NCI-H1436 treated with DMSO at 0.1 percent for 48 hours (cell line): ENCODE data around the gene GGT1.
"Not testable (repeated sequence)": the region's sequence is repeated elsewhere in the genome, so short reads cannot be mapped to it uniquely, and the experiment has no call there.

Experiments
- DNase-seq: peaks from one replicate; lab custom pipeline; 2025; lab: John Stamatoyannopoulos, UW

Gene GGT1

DNA sequence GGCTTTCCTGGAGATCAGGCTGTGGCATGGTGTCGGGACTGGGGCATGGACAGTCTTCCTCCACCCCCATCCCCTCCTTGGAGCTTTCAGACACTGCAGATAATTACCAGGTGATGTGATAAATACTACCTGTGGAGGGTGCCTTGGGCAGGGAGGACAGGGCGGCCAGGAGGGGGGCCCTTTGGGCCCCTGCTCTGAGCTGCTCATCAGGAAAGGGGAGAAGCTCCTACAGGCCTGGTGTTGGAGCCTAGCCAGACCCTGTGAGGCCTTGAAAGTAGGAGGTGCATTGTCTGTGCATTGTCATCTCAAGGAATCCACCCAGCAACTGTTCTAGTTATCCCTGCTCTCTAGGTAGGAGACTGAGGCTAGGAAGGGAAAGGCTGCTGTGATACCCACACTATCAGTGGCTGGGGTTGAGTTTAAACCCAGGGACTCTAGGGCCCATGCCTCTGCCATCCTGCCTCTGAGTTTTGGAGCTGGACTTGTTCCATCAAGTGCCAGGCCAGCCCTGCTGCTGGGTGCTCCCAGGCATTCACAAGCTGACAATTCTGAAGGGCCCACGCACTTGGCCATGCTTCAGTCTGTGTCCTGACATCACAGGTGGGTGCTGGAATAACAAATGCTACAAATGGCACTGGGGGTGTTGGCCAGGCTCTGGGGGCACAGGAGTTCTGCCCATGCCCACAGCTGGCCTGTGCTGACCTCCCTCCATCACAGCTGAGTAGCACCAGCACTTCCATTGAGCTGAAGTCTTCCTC lies 2.9 kb upstream of the GGT1 start:
- not testable (repeated sequence) for DNase-seq

DNA sequence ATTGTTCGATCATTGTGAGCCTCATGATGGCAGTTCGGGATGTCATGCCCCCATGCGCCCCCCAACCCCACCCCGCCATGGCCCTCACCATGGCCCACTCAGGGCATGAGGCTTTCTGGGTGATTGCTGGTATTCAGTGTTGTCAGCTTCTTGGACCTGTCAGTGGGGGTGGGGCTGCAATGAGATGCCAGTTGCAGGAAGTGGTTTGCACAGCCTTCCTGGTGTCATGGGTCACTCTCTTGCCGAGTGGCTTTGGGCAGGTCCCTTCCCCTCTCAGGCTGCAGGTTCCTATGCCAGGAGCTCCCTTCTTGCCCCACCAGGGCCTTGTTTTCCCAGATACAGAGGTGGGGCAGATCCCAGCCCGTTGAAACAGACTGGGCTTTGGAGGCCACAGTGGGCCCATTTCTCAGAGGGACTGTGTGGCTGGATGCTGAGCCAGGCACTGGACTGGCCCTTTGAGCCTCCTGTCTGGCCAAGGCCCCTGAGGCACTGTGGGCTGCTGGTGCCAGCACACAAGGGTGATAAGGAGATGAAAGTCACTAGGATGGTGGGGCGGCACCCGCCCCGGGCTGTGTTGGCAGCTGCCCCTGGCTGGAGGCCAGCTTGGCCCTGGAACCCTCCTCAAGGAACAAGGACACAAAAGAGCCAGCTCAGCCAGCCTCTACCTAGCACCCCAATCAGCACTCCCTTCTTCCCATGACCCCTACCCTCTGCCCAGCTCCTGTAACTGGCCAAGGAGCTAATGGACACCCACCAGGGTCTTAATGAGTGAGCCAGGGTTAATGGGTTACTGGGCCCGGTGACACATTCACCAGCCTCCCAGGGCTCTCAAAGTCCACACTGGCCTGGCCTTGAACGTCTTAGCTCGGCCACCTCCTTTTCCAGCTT lies 1.5 kb upstream of the GGT1 start:
- no peak for DNase-seq

- DNase-seq = not testable (repeated sequence)
Measured at GRCh38 chr22:24602105-24602749, 766 bp upstream of the GGT1 start.

DNA sequence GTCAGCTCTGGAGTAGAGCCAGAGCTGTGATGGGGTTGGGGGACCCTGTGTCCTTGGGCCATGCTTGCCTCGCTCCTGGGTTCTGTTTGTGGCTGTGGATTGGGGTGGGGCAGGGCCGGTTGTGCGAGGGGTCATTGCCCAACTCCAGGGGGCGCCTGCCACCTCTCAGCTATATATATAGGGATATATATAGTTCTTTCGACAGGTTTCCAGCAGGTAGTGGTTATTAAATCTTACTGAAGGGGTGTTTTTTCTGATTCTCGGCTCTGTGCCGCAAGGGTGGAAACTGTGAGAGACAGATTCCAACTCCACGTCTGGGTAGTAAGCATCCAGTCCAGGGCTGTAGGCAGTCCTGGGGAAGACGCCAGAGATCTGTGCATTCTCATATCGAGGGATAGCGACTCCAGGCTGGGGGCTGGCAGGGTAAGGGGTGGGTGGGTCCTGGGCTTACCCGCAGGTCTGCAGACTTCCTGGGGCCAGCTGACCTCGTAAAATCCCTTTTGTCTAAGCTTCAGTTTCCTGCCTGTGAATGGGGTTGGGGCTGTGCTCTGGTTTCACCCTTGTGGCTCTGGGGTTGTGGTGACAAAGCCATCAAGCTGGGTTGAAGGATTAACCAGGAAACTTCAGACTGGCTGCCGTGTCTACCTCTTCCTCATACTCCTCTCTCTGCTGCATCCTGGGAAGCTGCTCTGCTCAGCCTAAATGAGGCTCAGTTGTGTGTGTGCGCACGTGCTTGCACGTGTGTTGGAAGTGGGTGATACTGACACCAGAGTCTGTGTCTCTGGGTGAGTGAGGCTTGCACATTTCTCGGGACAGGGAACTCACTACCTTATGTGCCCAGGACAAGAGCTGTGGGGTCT lies 1.0 kb downstream of the GGT1 start:
- not testable (repeated sequence) for DNase-seq

DNA sequence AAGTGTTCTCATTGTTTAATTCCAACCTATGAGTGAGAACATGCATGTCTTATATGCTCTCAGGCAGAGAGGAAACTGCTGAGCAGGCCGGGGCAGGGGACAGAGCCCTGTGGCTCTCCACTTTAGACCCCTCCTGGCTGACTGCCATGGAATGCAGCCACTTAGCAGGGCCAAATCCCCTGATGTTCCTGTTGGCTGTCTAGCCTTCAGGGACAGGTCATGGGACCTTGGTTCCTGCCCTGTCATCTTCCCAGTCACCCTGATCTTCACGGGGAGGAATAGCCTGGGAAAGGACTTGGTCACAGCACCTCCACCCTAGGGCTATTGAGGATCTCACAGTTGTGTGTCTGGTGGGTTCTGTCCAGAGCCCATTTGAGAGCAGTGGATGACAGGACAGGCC lies 3.3 kb downstream of the GGT1 start:
- DNase-seq = not testable (repeated sequence)

DNA sequence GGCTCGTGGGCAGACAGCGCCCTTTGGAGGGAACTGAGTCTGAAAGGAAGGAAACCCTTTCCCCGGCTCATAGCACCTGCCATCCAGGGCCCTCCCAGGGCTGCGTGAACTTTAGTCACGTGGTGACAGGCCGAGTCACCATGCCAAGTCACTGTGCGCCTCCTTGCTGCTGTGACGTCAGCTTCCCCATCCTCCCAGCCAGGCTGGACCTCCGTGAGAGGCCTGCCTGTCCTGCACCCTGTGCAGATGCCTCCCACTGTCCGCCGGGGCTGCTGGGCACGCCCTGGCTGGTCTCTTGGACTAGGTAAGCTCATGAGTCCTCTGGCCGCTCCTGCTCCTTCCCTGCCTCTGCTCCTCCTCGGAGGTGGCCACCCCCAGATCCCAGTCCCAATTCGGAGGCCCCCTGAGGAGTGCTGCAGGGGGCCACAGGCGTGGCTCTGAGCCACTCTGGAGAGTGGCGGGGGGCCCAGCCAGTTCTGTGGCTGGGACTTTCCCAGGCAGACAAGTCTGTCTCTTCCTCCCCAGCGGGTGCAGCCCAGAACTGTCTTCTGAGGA lies 4.5 kb downstream of the GGT1 start:
- not testable (repeated sequence) for DNase-seq

DNA sequence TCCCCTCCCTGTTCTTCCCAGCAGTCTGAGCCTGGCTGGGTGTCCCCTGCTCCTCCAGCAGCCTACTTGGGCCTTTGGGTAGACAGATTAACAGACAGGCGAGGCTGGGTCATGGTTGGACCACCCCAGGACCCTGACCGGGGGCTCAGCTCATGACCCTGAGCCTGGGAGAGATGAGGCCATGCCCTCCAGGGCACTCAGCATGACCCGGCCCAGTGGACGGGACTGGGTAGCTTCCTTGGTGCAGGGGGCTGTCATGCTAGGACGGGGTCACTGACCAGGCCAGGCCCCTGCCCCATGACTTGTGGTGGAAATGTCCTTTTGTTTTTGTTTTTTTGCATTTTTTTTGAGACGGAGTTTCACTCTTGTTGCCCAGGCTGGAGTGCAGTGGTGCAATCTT lies 5.3 kb downstream of the GGT1 start:
- not testable (repeated sequence) for DNase-seq

DNA sequence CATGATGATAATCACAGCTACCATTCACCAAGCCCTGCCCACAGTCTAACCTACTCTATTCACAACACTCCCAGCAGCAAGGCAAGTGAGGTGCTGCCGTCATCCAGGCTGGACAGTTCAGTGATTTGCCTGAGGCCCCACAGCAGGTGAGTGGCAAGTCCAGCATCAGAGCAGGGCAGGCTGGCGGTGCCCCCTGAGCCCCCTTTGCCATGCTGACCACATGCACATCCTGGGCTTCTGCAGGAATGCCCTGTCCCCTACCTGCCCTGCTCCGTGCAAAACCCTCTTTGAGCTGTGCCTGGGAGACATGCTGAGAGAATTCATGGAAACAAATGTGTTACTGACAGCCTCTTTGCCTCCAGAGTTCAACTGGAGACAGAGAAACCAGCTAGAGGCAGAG lies 6.9 kb downstream of the GGT1 start:
- DNase-seq = not testable (repeated sequence)

DNA sequence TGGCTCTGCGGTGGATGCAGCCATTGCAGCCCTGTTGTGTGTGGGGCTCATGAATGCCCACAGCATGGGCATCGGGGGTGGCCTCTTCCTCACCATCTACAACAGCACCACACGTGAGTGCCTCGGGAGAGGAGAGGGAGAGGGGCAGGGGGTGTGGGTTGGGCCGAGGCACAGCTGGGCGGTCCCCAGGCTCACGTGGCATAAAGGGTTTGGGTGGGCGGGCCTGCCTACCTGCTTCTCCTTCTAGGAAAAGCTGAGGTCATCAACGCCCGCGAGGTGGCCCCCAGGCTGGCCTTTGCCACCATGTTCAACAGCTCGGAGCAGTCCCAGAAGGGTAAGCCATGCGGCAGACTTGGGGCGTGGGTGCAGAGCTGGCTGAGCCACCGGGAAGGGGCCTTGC lies 11.8 kb downstream of the GGT1 start:
- not testable (repeated sequence) for DNase-seq

- DNase-seq = not testable (repeated sequence)
Measured at GRCh38 chr22:24621244-24621643, 18.3 kb downstream of the GGT1 start.

- DNase-seq = not testable (repeated sequence)
Measured at GRCh38 chr22:24622596-24622995, 19.6 kb downstream of the GGT1 start.

- not testable (repeated sequence) for DNase-seq
Measured at GRCh38 chr22:24627911-24628310, 24.9 kb downstream of the GGT1 start.

DNA sequence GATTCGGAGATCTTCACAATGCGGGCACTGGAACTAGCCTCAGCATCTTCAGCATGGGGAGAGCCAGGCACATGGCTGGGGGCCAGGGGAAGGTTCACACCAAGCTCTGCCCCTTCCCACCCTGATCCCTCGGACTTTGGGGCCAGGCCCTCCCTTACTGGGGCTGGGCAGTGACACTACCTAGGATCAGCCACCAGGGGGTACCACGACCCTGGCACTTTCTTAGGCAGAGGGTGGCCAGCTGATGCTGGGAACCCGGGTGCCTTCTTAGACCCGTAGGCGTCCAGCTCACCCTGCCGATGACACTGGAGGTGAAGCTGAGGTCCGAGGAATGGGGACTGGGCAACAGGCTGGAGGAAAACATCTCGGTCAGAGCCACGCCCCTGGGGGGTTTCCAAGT lies 26.1 kb downstream of the GGT1 start:
- not testable (repeated sequence) for DNase-seq

GRCh38 chr22:24630812-24631427 lies 27.9 kb downstream of the GGT1 start:
- DNase-seq = not testable (repeated sequence)

- DNase-seq = not testable (repeated sequence)
Measured at GRCh38 chr22:24631430-24632122, 28.6 kb downstream of the GGT1 start.

DNA sequence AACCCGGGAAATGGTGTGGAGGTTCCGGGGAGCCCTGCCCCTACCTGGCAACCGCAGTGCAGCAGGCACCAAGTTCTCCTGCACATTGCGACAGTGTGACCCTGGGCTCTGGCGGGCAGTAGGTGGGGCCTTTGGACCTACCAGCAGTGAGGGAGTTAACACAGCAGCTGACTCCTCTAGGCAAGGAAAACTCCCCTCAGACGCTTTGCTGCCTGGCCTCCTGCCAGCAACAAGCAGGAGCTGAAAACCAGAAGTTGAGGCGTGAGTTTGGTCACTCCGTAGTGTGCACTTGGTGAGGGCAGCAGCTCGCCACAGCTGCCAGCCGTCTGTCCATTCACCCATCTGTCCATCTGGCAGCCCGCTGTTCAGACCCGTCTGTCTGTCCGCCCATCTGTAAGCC lies 29.6 kb downstream of the GGT1 start:
- DNase-seq = not testable (repeated sequence)

GRCh38 chr22:24633231-24634023 lies 30.4 kb downstream of the GGT1 start:
- not testable (repeated sequence) for DNase-seq

- DNase-seq = not testable (repeated sequence)
Measured at GRCh38 chr22:24634776-24635389, 31.9 kb downstream of the GGT1 start.

DNA sequence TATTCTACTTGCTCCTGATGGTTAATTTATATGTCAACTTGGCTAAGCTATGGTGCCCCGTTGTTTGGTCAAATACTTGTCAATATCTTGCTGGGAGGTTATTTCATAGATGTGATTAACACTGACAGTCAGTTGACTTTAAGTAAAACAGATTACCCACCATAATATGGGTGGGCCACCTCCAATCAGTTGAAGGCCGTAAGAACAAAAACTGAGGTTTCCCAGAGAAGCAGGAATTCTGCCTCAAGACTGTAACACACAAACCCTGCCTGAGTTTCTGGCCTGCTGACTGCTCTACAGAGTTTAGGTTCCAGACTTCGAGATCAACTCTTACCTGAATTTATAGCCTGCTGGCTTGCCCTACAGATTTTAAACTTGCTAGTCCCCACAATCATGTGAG lies 33.5 kb downstream of the GGT1 start:
- not testable (repeated sequence) for DNase-seq
